ENCODE measurements around the gene AKAP6.
"Not testable (repeated sequence)": the region's sequence is repeated elsewhere in the genome, so short reads cannot be mapped to it uniquely, and the experiment has no call there.

AKAP6 gene

DNA sequence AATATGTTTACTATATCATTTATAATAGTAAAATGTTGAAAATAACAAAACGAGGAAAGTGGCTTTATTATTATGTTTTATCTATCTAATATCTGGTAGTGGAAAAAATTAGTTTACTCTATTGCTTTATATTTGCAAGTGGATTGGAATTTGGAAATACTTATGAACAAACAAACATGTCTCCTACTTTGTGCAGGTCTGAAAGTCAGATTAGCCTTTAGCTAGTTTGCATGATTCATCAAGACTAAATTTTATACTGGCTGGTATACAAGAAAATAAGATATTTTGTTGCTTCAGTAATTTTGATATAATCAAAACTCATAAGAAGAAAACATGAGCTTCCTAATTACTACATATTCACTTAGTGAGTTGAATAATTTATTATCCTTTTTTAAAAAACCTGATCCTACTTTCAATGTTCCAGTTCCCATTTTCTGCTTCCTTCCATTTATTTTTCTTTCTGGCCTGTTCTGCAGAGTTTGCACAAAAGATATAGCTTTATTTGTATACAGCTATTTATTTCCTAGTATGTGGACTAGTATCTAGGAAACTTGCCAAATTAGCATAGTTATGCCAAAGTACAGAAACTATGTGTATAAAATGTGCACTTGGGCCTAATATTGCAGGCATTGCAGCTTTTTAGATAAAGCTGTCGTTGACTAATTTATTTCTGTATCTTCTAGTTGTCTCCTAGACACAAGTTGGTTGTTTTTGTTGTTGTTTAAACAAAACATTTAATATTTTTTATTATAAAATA, 122.0 kb downstream of the AKAP6 start:
- DNase-seq = no peak

- no peak for DNase-seq
These were observed 125.0 kb downstream of the AKAP6 start for GRCh38 chr14:32453857-32454810.

- no peak for DNase-seq
These were observed 128.3 kb downstream of the AKAP6 start for GRCh38 chr14:32457213-32457920.

GRCh38 chr14:32458720-32459119, 129.6 kb downstream of the AKAP6 start:
- DNase-seq = no peak

DNA sequence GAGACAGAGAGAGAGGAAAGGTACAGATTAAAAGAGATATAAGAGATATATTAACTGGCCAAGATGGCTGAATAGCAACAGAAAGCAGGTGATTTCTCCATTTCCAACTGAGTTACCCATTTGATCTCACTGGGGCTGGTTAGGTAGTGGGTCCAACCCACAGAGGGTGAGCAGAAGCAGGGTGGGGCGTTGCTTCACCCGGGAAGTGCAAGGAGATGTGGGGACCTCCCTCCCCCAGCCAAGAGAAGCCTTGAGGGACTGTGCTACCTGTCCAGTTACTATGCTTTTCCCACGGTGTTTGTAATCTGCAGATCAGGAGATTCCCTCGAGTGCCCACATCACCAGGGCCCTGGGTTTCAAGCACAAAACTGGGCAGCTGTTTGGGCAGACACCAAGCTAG, 131.2 kb downstream of the AKAP6 start:
- DNase-seq = no peak

GRCh38 chr14:32462553-32462952, 133.5 kb downstream of the AKAP6 start:
- DNase-seq = not testable (repeated sequence)

GRCh38 chr14:32468955-32469354, 139.9 kb downstream of the AKAP6 start:
- no peak for DNase-seq

GRCh38 chr14:32469388-32470160, 140.5 kb downstream of the AKAP6 start:
- peak; percentile 23 to 46 for DNase-seq

DNA sequence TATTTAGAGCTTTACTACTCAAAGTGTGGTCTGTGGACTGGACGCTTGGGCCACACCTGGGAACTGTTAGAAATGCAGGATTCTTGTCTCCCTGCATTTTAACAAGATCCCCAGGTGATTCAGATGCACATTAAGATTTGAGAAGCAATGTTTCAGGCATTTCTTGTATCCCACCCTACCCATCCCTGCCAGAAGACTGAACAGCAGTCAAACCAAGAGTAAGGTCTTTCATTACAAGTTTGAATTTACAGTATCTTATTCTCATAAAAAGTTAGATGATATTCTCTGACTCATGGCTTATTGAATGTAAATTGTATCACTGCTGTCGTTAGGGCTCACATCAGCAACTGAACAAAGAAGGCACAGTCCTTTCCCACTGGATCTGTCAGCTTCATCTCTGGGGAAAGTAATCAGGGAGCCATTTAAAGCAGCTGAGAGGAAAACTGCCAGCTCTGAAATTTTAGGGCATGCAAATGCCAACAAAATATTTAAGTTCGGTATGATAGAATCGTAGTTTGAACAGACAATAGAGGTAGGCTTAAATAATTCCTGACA, 141.1 kb downstream of the AKAP6 start:
- no peak for DNase-seq

DNA sequence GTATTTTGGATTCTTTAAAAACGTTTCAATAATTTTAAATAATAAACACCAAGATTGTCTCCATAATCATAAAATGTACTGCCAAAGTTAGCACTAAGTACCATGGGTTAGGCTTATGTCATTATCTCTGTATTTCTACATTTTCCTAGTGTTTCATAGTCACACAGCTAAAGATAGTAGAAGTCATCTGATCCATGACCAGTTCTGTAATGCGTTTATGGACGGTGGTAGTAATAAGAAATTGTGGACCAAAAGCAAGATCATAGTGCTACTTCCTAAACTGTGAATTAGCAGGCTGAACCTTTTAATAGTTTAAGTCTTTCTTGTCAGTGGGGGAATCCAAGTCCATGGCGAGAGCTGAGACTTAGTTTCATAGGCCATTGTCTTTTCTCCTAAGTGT, 142.1 kb downstream of the AKAP6 start:
- DNase-seq = no peak

DNA sequence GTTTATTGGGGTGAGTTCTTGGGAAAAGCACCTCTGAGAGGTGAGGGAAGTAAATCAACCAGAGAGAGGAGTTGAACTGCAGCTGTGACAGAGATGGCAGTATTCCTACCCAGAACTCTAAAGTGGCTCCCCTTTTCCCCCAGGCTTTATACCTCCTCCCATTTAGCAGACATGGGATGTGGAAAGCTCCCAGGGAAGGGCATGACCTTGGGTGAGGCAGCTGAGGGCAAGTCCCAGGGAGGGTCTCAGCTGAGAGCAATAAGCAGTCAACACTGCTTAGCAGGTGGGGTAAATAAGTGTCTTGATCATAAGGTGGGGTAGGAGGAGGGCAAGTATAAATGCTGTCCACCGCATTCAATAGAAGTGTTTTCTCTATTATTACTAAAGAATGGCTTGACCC, 143.0 kb downstream of the AKAP6 start:
- DNase-seq = no peak

DNA sequence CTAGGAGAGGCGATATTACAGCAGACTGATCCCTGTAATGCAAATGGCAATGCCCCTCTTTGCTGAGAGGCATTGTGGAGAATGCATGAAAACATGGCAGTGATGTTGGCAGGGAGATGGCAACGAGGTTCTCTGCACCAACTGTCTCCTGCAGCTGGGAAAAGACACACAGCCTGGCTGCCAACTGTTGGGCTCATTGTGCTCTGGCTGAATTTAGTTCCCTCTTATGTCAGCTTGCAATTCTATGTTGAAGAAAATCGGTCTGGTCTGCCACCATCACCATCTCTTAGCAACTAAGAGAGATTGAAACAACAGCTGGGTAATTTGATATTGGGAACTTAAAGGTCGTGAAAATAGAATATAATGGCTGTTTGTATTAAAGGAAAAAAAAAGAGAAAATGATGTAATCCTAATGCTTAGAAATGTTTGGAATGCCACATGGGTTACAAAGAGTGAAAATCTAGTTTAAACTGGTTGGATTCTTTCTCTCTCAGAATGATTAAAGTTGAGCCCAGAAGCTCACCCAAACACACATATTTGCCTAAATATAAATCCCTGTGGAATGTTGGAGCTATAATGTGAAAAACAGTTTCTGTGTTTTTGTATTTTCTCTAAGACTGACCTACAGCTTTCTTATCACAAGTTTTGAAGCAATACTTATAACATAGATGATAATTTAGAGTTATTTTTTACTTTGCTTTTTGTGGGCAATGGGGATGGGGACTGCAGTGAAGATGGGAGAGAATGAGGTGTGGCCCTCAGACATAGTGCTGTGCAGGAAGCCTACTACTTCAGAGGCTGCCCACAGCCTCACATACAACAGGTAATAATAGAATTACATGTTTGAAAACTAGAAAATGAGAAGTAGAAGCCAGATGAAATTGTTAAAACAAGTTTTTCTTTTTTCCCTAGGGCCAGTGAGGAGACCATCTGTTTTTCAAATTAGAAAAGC, 143.7 kb downstream of the AKAP6 start:
- DNase-seq = no peak

DNA sequence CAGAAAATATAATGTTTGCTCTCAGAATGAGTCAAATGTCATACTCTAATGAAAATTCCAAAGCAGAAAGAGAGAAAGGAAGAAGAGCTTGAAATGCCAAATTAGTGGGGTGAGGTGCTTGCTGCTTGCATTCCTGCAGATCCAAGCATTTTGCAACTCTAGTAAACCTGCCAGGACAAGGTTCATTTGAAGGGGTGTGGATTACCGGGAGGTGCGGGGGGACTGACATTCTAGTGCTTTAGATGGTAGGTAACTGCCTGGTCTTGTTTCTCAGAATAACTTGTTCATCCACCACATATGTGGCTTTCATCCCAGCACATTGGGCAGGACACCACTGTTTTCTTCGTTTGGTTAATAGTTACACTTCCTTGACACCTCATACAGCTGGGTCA, 144.4 kb downstream of the AKAP6 start:
- no peak for DNase-seq

DNA sequence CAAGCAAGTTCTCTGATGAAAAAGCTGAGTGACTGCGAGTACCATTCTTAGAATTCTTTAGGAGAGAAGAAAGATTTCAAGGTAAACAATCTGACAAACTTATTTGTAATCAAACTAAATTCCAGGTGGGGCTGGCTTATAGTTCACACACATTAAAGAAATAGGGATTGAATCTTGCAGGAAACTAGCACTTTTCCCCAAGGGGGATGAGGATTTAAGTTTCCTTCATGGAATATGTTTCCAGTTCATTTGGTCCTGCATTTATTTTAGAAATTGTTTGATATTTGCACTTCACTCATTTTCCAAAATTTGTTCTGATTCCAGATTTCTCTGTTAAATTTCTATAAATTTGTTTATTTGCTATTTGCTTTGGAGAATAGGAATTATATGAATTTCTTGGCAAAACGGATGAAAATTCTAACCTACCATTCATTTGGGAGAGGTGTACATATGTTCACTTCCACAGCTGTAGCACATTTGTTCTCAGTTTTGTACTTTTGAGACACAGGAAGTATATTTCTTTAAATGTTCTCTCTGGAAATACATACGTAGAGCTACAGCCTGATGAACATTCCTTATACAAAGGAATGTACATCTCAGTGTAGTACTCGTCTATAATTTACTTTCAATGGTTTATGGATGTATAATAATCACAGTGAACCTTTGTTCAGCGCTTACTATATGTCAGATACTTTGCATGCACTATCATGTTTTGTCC, 145.5 kb downstream of the AKAP6 start:
- no peak for DNase-seq

DNA sequence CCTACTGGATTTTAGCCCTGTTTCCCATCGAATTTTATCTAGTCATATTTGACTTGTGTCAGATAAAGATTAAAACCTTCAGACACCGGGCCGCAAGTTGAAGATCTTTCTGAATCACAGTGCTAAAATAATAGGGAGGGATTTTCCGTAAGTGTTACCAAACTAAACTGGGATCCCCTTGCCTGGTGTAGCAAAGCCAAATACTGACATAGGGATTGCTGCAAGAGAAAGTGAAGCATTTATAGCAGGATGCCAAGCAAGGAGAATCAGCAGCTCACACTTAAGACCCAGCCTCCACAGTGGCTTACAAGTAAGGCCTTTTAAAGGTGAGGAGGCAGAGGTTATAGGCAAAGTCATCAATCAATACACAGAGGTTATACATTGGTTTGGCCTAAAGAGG, 147.4 kb downstream of the AKAP6 start:
- no peak for DNase-seq

DNA sequence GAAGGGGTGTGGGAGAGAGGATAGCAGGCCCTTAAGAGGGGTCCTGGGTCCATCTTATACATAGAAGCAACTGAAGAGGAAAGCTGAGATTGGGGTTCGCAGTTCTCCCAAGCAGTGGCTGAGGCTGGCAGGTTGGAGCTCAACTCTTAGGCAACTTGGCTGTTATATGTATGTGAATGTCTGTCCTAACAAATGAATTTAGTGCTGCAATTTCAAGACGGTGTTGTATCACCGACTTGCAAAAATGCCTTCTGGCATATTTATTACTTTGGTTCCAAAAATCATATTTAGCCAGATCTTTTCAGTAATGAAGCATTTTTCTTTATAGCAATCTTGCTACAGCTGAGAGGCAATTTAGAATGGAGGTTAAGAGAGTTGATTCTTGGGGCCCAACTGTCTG, 148.3 kb downstream of the AKAP6 start:
- no peak for DNase-seq

GRCh38 chr14:32478050-32478449, 149.0 kb downstream of the AKAP6 start:
- DNase-seq = no peak

DNA sequence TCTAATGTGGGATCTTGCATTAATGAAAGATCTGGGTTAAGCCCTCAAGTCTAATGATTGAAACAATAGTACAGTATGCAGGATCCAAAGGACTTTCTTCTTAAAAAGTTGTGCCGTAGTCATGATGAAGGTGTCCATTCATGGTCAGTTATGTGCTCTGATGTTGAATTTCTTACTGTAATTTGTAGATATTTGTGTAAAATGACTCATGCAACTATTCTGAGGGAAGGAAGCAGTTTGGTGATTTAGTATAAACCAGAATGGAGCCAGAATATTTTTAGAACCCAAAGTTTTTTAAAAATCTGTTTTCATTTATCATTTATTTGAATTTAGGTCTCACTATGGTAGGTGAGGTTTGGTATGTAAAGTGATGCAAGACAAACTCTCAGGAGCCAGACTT, 151.2 kb downstream of the AKAP6 start:
- DNase-seq = no peak

DNA sequence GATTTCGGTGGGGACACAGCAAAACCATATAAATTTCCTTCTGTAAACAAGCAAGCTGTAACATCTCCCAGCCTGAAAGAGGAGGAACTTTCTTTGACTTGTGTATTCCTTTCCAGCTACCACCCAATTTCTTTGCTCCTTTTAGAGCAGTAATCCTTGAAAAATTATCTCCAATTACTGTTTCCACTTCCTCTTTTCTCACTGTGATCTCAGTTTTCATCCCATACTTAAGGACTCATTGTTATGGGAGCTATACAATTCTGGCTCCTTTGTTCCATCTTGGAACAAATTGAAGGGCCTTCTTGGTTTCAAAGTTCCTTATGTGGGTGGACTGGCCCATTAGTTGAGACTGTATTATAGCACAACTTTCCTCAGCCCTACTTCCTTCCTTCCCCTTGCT, 152.6 kb downstream of the AKAP6 start:
- DNase-seq = no peak

GRCh38 chr14:32491416-32492016, 162.4 kb downstream of the AKAP6 start:
- no peak for DNase-seq
